Lower leg skin (tissue), 3 donors: ENCODE data around the gene ADAM19.

Source experiments
- POLR2A ChIP-seq, 2 donors: fragments of 450-650 bp; IDR thresholded peaks; one replicate each; pipeline ENCODE4 v1.6.1; 2016 to 2017; ENCODE audit warnings: antibody characterized with exemption in 2 of 2, mild to moderate bottlenecking in 1 of 2, moderate library complexity in 1 of 2
- TF ChIP-seq, protein P1 (sequence below), 3 donors: fragments of 450-650 bp; IDR thresholded peaks; one replicate each; pipeline ENCODE4 v1.5.1; 2016; ENCODE audit warnings: antibody characterized with exemption in 3 of 3, mild to moderate bottlenecking in 3 of 3, moderate library complexity in 2 of 3

DNA sequence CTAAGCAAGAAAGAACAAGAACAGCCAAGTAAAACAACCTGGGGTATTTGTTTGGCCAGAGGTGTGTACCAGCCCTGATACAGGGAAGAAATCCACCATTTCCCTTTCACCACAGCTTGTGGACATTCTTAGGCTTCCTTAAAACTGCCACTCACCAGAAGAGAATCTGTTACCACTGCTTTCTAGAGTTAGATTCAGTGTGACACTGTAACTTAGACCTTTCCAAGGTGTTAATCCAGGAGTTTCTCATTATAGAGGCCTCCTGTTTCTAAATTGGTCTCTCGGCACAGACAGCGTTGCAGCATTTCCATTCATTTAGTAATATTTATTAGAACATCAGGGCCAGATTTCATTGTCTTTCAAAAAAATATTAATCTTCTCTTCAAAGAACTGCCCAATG lies 60.6 kb downstream of the ADAM19 start:
- TF ChIP-seq, protein P1, sequence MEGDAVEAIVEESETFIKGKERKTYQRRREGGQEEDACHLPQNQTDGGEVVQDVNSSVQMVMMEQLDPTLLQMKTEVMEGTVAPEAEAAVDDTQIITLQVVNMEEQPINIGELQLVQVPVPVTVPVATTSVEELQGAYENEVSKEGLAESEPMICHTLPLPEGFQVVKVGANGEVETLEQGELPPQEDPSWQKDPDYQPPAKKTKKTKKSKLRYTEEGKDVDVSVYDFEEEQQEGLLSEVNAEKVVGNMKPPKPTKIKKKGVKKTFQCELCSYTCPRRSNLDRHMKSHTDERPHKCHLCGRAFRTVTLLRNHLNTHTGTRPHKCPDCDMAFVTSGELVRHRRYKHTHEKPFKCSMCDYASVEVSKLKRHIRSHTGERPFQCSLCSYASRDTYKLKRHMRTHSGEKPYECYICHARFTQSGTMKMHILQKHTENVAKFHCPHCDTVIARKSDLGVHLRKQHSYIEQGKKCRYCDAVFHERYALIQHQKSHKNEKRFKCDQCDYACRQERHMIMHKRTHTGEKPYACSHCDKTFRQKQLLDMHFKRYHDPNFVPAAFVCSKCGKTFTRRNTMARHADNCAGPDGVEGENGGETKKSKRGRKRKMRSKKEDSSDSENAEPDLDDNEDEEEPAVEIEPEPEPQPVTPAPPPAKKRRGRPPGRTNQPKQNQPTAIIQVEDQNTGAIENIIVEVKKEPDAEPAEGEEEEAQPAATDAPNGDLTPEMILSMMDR (IDR thresholded peaks at IDR 0.05), result no peak
- no peak for TF ChIP-seq POLR2A (IDR thresholded peaks at IDR 0.05)
